T-helper 2 cell (primary cell): ENCODE results near the gene CUEDC2.

Source experiments
- DNase-seq, 5 experiments: peaks; one replicate each; pipeline versions ENCODE4 v3.0.0 to v3.0.0-alpha.2; 2012 to 2022
- total RNA-seq, 2 donors: gene quantifications; one replicate each; lab custom pipeline; 2026; lab: John Stamatoyannopoulos, UW

CUEDC2 gene
- total RNA-seq, result 11.8 to 18.4 reads per million in 2 donors

DNA sequence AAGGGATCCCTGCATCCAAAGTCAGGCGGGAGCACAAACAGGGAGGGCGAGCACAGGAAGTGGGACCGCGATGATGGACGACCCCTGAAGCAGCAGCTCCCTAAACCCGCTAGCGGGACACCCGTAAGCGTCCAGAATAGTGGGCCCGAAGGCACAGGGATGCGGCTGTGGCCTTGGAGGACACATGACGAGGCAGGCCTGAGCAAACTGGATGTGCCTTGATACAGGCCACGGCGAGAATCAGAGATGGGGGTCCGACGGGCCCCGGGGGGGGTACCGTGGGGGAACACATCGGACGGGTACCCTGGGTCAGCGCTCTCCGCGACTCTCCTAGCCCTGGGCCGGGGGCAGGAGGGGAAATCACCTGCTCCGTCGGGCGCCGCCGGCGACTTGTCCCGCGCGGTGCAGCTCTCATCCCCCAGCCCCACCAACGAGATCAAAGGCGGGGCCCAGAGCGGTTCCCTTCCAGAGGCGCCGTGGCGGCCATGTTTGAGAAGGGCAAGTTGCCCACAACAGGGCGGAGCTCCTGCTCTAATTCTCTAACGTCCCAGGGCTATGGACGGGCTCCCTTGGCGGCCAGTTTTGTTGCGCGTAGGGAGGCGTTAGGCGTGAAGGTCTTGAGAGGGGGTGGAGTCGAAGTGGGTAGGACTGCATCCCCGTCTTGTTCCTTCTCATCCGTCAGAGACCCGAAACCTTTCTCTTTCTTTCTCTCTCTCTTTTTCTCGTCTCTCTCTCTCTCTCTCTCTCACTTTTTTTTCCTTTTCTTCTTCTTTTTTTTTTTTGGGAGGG lies at the start of gene CUEDC2:
TSS of gene CUEDC2 (minus strand) at position 413 of the 789 bp plus-strand sequence. CDS start 7,386 bp downstream, outside the sequence.
- DNase-seq, result peak; percentile 84 to 97 (median 92)

- no peak for DNase-seq
These were observed 48.0 kb upstream of the CUEDC2 start for GRCh38 chr10:102480396-102480795.

GRCh38 chr10:102479651-102480050 lies 47.3 kb upstream of the CUEDC2 start:
- DNase-seq, result no peak

DNA sequence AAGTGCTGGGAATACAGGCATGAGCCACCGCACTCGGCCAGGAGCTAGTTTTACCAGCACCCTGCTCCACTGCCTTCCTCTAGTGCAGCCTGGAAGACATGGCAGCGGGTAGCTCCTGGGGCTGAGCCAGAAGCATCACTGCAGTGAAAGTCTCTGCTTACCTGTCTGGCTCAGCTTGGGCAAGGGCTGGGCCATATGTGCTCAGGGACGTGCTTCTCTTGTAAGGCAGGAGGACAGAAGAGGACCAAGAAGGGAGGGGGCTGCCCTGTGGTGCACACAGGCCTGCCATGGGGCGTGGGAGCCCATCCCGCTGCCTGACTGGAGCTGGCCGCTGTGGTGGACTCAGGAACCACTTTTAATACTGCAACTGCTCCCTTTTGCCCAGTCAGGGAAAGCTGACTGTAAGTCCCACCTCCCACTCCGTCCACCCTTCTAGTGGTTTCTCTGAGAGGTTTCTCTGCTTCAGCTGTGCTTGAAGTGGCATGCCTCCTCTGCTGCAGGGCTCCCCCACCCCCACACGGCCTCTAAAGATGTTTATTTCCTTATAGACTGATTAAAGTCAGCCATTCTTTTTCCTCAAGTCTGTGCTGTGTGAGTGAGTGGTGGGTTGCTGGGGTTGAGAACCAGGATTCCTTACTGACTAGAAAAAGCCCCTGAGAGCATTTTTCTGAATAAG lies 44.2 kb upstream of the CUEDC2 start:
- DNase-seq, result peak in 1 of 5 experiments; percentile 16

GRCh38 chr10:102475451-102476040 lies 43.2 kb upstream of the CUEDC2 start:
- DNase-seq, result no peak

- peak in 1 of 5 experiments; percentile 43 for DNase-seq
These were observed 41.3 kb upstream of the CUEDC2 start for GRCh38 chr10:102473445-102474331.

DNA sequence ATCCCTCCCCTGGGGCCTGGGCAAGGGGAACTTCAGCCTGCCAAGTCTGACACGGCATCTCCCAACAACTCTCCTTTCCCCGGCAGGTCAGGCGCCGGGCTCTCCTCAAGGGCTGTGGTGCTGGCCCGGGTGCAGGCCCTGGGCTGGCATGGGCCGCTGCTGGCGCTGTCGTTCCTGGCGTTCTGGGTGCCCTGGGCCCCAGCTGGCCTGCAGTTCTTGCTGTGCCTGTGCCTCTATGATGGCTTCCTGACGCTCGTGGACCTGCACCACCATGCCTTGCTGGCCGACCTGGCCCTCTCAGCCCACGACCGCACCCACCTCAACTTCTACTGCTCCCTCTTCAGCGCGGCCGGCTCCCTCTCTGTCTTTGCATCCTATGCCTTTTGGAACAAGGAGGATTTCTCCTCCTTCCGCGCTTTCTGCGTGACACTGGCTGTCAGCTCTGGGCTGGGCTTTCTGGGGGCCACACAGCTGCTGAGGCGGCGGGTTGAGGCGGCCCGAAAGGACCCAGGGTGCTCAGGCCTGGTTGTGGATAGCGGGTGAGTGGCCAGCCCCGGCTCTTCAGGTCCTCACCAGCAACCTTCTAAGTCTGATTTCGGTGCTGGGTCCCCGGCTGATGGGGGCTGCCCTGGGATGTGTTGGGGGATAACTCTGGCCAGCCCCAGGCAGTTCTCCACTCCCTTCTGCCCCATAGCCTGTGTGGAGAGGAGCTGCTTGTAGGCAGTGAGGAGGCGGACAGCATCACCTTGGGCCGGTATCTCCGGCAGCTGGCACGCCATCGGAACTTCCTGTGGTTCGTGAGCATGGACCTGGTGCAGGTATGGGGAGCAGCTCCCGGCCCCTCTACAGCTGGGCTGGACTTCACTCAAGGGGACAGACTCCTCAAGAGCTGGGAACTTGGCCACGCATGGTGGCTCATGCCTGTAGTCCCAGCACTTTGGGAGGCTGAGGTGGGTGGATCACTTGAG lies 38.5 kb upstream of the CUEDC2 start:
- DNase-seq, result no peak

GRCh38 chr10:102468683-102469082 lies 36.3 kb upstream of the CUEDC2 start:
- DNase-seq, result no peak

GRCh38 chr10:102467971-102468438 lies 35.6 kb upstream of the CUEDC2 start:
- DNase-seq, result no peak

- DNase-seq, result no peak
These were observed 34.9 kb upstream of the CUEDC2 start for GRCh38 chr10:102467318-102467717.

GRCh38 chr10:102465466-102465865 lies 33.1 kb upstream of the CUEDC2 start:
- no peak for DNase-seq

- no peak for DNase-seq
These were observed 31.6 kb upstream of the CUEDC2 start for GRCh38 chr10:102463983-102464382.

GRCh38 chr10:102462512-102463054 lies 30.2 kb upstream of the CUEDC2 start:
- DNase-seq, result no peak

GRCh38 chr10:102461187-102462054 lies 29.0 kb upstream of the CUEDC2 start:
- peak; percentile 84 to 93 (median 92) for DNase-seq

GRCh38 chr10:102460836-102461186 lies 28.4 kb upstream of the CUEDC2 start:
- no peak for DNase-seq

DNA sequence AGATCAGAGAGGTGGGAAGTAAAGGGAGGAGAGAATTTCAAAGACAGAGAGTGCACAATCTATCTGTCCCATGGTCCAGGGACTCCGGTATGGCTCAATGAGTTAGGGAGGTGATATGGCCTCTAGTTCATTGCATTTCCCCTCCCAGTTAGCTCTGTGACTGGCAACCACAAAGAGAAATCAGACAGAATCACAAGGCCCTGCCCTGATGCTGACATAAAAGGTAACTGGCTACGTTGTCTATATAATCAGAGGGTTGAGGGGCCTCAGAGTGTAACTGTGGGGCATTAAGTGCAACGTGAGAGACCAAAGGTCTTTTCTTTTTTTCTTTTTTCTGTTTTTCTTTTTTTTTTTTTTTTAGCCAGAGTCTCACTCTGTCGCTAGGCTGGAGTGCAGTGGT lies 26.3 kb upstream of the CUEDC2 start:
- no peak for DNase-seq

DNA sequence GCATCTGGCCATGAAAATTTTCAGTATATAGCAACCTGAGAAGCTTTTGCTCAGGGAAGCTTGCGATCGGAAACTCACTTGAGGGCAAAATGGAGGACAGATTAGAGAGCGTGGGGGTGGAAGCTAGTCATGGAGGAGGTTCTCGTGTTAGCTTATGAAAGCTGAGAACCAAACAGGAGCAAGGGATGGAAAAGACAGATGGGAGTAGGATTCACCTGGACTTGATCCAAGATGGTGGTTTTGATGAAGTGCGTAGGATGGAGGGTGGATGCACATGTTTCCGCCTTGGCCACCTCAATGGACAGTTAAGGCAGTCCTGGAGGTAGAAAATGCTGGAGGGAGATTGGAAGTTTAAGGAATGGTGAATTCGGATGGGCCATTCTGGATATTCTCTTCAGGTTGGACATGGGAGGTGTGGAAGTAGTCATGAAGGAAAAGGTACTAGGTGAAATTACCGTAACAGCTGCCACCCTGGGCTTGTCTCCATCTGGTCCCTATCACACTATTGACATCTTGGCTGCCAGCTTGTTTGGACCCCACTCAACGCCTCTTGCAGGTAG lies 25.3 kb upstream of the CUEDC2 start:
- DNase-seq, result no peak

DNA sequence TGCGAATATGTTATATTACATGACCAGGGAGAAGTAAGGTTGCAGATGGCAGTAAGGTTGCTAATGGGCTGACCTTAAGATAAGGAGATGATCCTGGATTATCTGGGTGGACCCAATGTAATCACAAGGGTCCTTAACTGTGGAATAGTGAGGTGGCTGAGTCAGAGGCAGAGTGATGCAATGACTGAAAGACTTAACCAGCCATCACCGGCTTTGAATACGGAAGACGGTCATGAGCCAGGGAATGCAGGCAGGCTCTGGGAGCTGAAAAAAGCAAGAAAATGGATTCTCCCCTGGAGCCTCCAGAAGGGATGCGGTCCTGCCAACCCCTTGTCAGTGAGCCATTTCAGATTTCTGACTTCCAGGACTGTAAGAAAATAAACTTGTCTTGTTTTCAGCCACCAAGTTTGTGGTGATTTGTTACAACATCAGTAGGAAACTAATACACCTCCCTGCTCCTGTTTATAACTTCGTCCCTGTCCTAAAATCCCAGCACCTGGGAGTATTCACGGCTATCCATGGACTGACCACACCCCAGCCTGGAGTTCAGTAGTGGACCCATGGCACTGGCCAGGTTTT lies 23.6 kb upstream of the CUEDC2 start:
- DNase-seq, result no peak
